Mammary epithelial cell (primary cell): Measurements from ENCODE around the gene WNT5B.

Experiments used
- CTCF ChIP-seq, 2 donors: IDR thresholded peaks in 1 of 2; conservative IDR thresholded peaks in 1 of 2; 2 replicates each; pipeline ENCODE4 v1.5.1; 2011 to 2012; ENCODE audit warnings: inconsistent platforms in 2 of 2, low read length in 2 of 2, mild to moderate bottlenecking in 2 of 2, control low read depth in 1 of 2, low read depth in 1 of 2; ENCODE audit not compliant: insufficient read depth in 1 of 2; ENCODE audit errors: extremely low read depth in 1 of 2
- EZH2 ChIP-seq: IDR thresholded peaks from 2 replicates; pipeline ENCODE4 v1.6.1; 2012; ENCODE audit warnings: low read length, inconsistent platforms, borderline replicate concordance

DNA sequence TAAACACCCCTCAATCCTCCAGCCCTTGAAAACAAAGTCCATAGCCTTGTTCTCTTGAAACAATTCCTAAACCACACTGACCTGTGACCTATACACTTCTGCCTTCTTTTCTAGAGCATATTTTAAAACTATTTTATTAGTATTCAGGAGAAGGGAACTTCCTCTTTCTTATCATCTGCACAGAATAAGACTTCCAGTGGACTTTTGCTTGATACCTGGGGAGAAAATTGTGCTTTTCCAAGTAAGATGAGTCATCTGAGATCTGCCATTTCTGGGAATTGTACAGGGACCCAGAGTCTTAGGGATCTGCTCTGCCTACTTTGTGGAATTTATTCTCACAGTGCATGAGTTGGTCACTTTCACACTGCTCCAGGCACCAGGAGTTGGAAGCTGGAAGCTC lies 10.5 kb upstream of the WNT5B start:
- TF ChIP-seq CTCF (conservative IDR thresholded peaks at IDR 0.05 in 1 of 2, IDR thresholded peaks at IDR 0.05 in 1 of 2; ENCODE audit: extremely low read depth in 1 of 2, insufficient read depth in 1 of 2, low read depth in 1 of 2, low read length in 2 of 2) (no peak), EZH2 (no peak)
